DND-41 (cell line): ENCODE results near the gene CFB.

ENCODE experiments used
- ATAC-seq: fragments of 200-7000 bp; cut with Tn5 transposase; 3 replicates; pipeline ENCODE4 v1.9.1; 2021; ENCODE audit warnings: low read depth; ENCODE audit not compliant: insufficient read depth
- DNase-seq: peaks from one replicate; pipeline ENCODE4 v3.0.0-alpha.2; 2020
- H2AFZ ChIP-seq: 2 replicates; pipeline ENCODE4 v1.6.0; 2012; ENCODE audit warnings: low read depth, low read length
- H3K27ac ChIP-seq: 2 replicates; pipeline ENCODE4 v1.5.1; 2012; ENCODE audit warnings: low read length, inconsistent platforms
- H3K27me3 ChIP-seq: fragments of 200-600 bp; sonication (generic); 2 replicates; pipeline ENCODE4 v1.6.0; 2012; ENCODE audit warnings: low read length, mild to moderate bottlenecking, inconsistent platforms; ENCODE audit not compliant: insufficient read depth, poor library complexity
- H3K36me3 ChIP-seq: 2 replicates; pipeline ENCODE4 v1.5.1; 2012; ENCODE audit warnings: low read length, inconsistent platforms; ENCODE audit not compliant: insufficient read depth
- H3K4me1 ChIP-seq: 2 replicates; pipeline ENCODE4 v1.5.1; 2012; ENCODE audit warnings: mild to moderate bottlenecking, low read length; ENCODE audit not compliant: insufficient read depth
- H3K4me2 ChIP-seq: 2 replicates; pipeline ENCODE4 v1.6.0; 2012; ENCODE audit warnings: mild to moderate bottlenecking, moderate library complexity, low read length, inconsistent platforms; ENCODE audit not compliant: insufficient read depth
- H3K4me3 ChIP-seq, 2 experiments: fragments of 200-600 bp in 1 of 2; shearing (Covaris generic) in 1 of 2; 2 replicates each; pipeline ENCODE4 v1.5.1; 2012 to 2016; ENCODE audit warnings: inconsistent platforms in 2 of 2, low read length in 2 of 2, mild to moderate bottlenecking in 2 of 2, low read depth in 1 of 2, moderate library complexity in 1 of 2
- H3K79me2 ChIP-seq: 2 replicates; pipeline ENCODE4 v1.6.0; 2012; ENCODE audit warnings: low read length, inconsistent platforms; ENCODE audit not compliant: insufficient read depth
- H3K9ac ChIP-seq: 2 replicates; pipeline ENCODE4 v1.6.0; 2012; ENCODE audit warnings: low read depth, mild to moderate bottlenecking, inconsistent platforms, low read length, moderate library complexity
- H3K9me3 ChIP-seq: 2 replicates; pipeline ENCODE4 v1.5.1; 2012; ENCODE audit warnings: low read length, moderate library complexity, mild to moderate bottlenecking, inconsistent platforms; ENCODE audit not compliant: insufficient read depth, severe bottlenecking
- H4K20me1 ChIP-seq: 2 replicates; pipeline ENCODE4 v1.6.0; 2012; ENCODE audit warnings: low read length; ENCODE audit not compliant: insufficient read depth
- EZH2 ChIP-seq: IDR thresholded peaks from 3 replicates; pipeline ENCODE4 v1.6.1; 2012; ENCODE audit warnings: borderline replicate concordance, low read depth, mild to moderate bottlenecking, moderate library complexity, low read length, inconsistent platforms; ENCODE audit not compliant: severe bottlenecking
- TF ChIP-seq, protein P1 (sequence below): IDR thresholded peaks from 2 replicates; pipeline ENCODE4 v1.5.1; 2012; ENCODE audit warnings: borderline replicate concordance, low read length, moderate library complexity, mild to moderate bottlenecking; ENCODE audit not compliant: poor library complexity, severe bottlenecking; ENCODE audit errors: extremely low read depth

The CFB gene

DNA sequence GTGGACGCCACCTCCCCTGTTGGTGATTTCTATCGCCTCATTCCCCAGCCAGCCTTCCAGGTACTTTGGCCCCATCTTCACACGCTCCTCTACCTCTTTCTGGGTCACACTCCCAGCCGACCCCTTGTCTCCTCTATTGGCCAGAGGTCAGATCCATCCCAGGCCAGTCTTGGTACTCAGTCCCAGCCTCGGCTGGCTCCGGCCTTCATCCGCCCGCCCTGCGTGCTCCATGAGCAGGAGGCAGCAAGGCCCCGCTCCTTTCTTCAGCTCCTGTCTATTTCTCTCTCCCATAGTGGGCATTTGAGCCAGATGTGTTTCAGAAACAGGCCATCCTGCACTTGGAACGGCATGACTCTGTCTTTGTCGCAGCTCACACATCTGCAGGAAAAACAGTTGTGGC lies 15.7 kb downstream of the CFB start:
- no peak overlapping the region for H3K27ac ChIP-seq
- TF ChIP-seq, protein P1, sequence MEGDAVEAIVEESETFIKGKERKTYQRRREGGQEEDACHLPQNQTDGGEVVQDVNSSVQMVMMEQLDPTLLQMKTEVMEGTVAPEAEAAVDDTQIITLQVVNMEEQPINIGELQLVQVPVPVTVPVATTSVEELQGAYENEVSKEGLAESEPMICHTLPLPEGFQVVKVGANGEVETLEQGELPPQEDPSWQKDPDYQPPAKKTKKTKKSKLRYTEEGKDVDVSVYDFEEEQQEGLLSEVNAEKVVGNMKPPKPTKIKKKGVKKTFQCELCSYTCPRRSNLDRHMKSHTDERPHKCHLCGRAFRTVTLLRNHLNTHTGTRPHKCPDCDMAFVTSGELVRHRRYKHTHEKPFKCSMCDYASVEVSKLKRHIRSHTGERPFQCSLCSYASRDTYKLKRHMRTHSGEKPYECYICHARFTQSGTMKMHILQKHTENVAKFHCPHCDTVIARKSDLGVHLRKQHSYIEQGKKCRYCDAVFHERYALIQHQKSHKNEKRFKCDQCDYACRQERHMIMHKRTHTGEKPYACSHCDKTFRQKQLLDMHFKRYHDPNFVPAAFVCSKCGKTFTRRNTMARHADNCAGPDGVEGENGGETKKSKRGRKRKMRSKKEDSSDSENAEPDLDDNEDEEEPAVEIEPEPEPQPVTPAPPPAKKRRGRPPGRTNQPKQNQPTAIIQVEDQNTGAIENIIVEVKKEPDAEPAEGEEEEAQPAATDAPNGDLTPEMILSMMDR, result no peak
- TF ChIP-seq EZH2, result no peak
- no peak for ATAC-seq
- H3K79me2 ChIP-seq, result peaks cover 36% of the 10 kb centered on the region
- DNase-seq, result no peak
- H3K4me3 ChIP-seq, result no peak overlapping the region
- peaks cover 70% of the 10 kb centered on the region for H3K36me3 ChIP-seq
- H4K20me1 ChIP-seq, result no peaks in the 10 kb centered on the region
- H3K9ac ChIP-seq, result no peak overlapping the region
- H3K27me3 ChIP-seq, result no peaks in the 10 kb centered on the region
- no peaks in the 10 kb centered on the region for H3K9me3 ChIP-seq
- H3K4me2 ChIP-seq, result no peak overlapping the region
- H2AFZ ChIP-seq, result no peak overlapping the region
- H3K4me1 ChIP-seq, result peaks cover 33% of the 10 kb centered on the region

DNA sequence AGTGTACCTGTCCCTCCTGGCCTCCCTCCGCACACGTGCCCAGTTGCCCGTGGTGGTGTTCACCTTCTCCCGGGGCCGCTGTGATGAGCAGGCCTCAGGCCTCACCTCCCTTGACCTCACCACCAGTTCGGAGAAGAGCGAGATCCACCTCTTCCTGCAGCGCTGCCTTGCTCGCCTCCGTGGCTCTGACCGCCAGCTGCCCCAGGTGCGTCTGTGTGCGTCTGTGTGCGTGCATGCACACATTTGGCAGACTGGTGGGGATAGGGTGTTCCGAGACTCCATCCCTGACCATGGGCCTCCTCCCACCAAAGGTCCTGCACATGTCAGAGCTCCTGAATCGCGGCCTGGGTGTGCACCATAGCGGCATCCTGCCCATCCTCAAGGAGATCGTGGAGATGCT lies 18.0 kb downstream of the CFB start:
- no peak for TF ChIP-seq EZH2
- TF ChIP-seq, protein P1, result no peak
- no peaks in the 10 kb centered on the region for H3K9me3 ChIP-seq
- H3K4me1 ChIP-seq, result peaks cover 15% of the 10 kb centered on the region
- H3K36me3 ChIP-seq, result peaks cover 87% of the 10 kb centered on the region
- H3K27me3 ChIP-seq, result no peaks in the 10 kb centered on the region
- no peak for ATAC-seq
- no peak overlapping the region for H3K4me2 ChIP-seq
- 0 out of 2 replicates have a peak, but pooled peaks cover under 1% of the 10 kb centered on the region for H4K20me1 ChIP-seq
- H3K27ac ChIP-seq, result no peak overlapping the region
- H3K4me3 ChIP-seq, result no peak overlapping the region
- H3K79me2 ChIP-seq, result peaks cover 15% of the 10 kb centered on the region
- H2AFZ ChIP-seq, result no peak overlapping the region
- DNase-seq, result no peak
- H3K9ac ChIP-seq, result no peak overlapping the region

DNA sequence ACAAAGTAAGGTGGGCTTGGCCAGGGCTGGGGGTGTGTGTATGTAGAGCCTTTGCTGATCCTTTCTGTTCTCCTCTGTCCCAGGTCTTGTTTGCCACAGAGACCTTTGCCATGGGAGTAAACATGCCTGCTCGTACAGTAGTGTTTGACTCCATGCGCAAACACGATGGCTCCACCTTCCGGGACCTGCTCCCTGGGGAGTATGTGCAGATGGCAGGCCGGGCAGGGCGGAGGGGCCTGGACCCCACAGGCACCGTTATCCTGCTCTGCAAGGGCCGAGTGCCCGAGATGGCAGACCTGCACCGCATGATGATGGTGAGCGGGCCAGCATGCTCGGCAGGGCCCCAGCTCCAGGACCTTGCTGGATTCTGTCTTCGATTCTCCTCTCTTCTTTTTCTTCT lies 19.8 kb downstream of the CFB start:
- no peak for ATAC-seq
- peaks cover 13% of the 10 kb centered on the region for H3K79me2 ChIP-seq
- H3K4me2 ChIP-seq, result no peak overlapping the region
- no peaks in the 10 kb centered on the region for H3K9me3 ChIP-seq
- H3K27ac ChIP-seq, result no peak overlapping the region
- peaks cover 98% of the 10 kb centered on the region for H3K36me3 ChIP-seq
- no peak overlapping the region for H2AFZ ChIP-seq
- H3K9ac ChIP-seq, result no peak overlapping the region
- DNase-seq, result no peak
- peaks cover 6% of the 10 kb centered on the region; the same call in 1 of the 2 replicates for H4K20me1 ChIP-seq
- TF ChIP-seq, protein P1, result no peak
- TF ChIP-seq EZH2, result no peak
- H3K27me3 ChIP-seq, result no peaks in the 10 kb centered on the region
- H3K4me1 ChIP-seq, result peaks cover 15% of the 10 kb centered on the region
- H3K4me3 ChIP-seq, result no peak overlapping the region

DNA sequence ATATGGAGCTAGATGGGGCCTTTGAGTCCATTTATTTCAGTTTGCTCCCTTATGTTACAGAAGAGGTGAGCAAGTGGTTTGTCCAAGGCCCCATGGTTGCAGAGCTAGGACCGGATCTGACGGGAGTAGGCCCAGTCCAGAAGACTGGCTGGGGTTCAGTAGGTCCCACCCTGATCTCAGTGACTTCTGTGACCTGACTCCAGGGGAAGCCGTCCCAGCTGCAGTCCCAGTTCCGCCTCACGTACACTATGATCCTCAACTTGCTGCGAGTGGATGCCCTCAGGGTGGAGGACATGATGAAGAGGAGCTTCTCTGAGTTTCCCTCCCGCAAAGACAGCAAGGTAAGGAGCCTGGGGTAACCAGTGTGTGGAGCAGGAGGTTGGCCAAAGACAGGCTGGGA lies 20.6 kb downstream of the CFB start:
- no peak overlapping the region for H3K4me2 ChIP-seq
- peaks cover 91% of the 10 kb centered on the region for H3K36me3 ChIP-seq
- no peak overlapping the region for H3K4me3 ChIP-seq
- DNase-seq (no peak), ATAC-seq (no peak)
- H3K9ac ChIP-seq, result no peak overlapping the region
- TF ChIP-seq, protein P1, result no peak
- TF ChIP-seq EZH2, result no peak
- no peaks in the 10 kb centered on the region for H3K9me3 ChIP-seq
- peaks cover 6% of the 10 kb centered on the region; the same call in 1 of the 2 replicates for H4K20me1 ChIP-seq
- H3K79me2 ChIP-seq, result peaks cover 21% of the 10 kb centered on the region
- no peak overlapping the region for H3K27ac ChIP-seq
- H2AFZ ChIP-seq, result no peak overlapping the region
- H3K27me3 ChIP-seq, result no peaks in the 10 kb centered on the region
- peaks cover 23% of the 10 kb centered on the region for H3K4me1 ChIP-seq
